Left kidney (tissue), 2 donors: ENCODE data around the gene TSN. TPM values are rescaled to one million over a fixed set of nuclear protein-coding genes. Genes with fewer than 3 reads are reported as not detected.
"Not testable (repeated sequence)": the region's sequence is repeated elsewhere in the genome, so short reads cannot be mapped to it uniquely, and the experiment has no call there.

Experiments used
- DNase-seq: peaks from one replicate; pipeline ENCODE4 v3.0.0-alpha.2; 2013
- polyA plus RNA-seq: library from polyadenylated mRNA; unstranded; fragments of 120-200 nt; gene quantifications from one replicate; pipeline ENCODE4 v1.2.1, GENCODE V29; 2013; ENCODE audit not compliant: insufficient read length

TSN gene
- polyA plus RNA-seq, 1 donor = 108 TPM

DNA sequence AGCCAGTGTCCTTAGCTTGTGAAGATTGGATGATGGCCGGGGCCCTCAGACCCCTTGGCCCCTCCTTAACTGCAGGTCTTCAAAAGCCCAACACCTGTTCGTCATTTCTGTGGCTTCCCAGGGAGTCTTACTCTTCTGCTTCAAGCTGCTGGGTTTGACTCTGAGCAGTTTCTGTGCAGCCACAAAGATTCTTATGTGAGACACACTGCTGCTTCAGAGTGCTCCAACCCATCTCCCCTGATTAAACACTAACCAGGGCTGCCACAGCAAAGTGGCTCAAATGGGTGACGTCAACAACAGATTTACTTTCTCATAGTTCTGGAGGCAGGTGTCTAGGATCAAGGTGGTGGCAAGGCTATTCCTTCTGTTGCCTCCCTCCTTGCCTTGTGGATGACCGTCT is 40.8 kb downstream of the TSN start:
- DNase-seq = no peak

DNA sequence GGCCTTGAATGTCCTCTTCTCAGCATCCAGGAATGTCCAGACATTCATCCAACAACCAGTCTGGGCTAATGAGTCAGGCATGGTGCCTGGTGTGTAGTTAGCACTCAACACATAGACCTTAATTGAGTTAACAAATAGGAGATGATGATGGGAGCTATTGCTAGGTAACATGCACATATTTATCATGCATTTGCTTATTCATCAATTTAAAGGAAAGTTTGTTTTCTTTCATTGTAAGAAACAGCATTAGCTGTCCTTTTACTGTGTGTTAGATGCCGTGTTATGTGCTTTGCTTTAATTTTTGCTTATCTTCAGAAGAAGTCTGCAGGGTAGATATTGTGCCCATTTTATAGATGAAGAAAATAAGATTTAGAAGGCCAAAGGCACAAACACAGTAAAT is 43.2 kb downstream of the TSN start:
- no peak for DNase-seq

DNA sequence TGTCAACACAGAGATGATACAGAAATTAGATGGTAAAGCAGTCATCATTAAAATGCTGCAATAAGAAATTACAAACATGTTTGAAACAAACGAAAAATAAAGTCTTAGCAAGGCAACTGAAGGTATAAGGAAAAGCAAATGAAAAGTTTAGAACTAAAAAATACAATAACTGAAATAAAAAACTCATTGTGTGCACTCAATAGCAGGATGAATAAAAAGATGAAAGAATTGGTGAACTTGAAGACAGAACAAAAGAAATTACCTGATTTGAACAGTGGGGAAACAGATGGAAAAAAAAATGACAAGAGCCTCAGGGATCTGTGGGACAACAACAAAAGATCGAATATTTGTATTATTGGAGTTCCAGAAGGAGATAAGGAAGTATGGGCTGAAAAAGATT is 46.5 kb downstream of the TSN start:
- DNase-seq = no peak

DNA sequence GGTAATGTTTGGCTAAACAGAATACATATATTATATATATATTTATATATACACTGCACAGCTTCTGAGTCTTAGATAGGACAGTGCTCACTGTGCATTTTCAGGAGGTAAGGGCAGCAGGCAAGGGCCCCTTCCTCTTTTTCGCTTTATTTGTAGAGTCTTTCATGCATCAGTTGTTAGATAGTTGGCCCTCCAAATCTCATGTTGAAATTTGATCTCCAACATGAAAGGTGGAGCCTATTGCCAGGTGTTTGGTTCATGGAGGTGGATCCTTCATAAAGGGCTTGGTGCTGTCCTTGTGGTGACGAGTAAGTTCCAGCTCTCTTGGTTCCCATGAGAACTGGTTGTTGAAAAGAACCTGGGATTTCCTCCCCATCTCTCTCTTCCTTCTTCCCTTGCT is 48.1 kb downstream of the TSN start:
- no peak for DNase-seq

DNA sequence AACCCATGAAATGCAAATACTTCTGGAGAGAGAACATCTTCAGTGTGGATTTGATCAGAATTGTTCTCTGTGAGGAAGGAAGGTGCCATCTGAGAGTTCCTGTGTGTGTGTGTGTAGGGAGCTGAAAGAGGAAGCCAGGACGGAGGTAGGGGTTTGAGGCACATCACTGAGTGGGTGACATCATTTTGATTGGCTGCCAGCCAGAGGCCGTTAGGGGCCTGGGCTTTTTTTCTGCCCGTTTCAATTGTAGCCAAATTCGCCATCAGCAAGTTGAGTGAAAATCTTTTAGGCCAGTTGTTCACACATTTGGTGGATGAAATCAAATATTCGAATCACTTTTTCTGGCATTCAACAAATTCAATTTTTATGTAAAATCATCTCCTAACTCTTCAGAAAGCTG is 48.9 kb downstream of the TSN start:
- DNase-seq = no peak

DNA sequence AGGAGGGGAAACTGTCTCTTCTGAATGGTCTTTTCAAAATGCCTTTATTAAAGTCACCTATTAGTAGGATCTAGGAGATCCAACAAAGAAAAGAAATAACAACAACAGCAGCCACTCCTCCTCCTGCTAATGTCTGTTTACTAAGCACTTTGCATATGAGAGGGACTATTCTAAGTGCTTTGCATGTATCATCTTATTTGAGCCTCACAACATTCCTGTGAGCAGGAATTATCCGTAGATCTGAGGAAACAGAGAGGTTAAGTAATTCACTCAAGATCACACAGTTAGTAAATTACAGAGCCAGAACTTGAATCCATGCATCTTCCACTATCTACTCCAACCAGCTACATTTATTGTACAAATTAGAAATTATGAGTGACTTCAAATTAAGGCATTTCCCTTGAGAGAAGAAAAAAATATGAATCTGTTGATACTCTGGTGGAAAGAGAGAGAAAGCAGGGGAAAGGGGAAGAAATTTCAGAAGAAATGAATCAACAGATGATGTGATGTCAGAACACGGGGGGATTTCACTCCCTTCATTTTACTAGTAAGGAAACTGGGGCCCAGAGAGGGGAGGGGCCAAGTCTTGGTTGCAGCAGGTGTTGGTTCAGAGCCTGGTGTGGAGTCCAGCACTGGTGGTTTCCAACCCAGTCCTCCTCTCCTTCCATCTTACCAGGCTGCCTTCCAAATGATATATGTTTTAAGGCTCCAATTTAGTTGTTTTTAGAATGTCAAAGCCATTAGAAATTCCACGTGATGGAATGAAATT is 49.7 kb downstream of the TSN start:
- no peak for DNase-seq

DNA sequence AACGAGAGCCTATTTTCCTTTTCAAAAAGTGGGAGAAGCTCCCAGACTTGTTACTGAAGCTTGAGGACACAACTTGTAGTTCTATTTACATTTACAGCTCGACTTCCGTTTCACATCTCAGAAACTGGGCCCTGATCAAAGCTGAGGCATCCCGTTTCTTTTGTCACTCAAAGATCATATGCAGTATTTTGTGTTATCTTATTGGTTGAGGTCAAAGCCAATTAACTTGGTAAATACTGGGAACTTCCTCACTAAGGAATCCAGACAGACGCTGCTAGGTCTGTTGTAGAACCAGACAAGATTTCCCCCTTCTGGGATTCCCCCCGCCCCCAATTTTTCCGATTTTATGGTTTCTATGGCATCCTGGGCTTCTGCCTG is 50.3 kb downstream of the TSN start:
- DNase-seq = no peak

DNA sequence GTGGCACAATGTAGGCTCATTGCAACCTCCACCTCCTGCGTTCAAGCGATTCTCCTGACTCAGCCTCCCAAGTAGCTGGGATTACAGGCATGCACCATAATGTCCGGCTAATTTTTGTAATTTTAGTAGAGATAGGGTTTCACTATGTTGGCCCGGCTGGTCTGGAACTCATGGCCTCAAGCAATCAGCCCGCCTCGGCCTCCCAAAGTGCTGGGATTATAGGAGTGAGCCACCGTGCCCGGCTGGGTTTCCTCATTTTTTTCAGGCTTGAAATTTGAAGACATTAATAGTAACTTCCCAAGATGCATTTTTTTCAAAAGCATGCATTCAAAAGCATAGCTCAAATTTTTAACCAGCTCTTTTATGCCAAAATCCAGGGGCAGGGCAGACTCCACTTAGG is 52.3 kb downstream of the TSN start:
- DNase-seq = not testable (repeated sequence)

DNA sequence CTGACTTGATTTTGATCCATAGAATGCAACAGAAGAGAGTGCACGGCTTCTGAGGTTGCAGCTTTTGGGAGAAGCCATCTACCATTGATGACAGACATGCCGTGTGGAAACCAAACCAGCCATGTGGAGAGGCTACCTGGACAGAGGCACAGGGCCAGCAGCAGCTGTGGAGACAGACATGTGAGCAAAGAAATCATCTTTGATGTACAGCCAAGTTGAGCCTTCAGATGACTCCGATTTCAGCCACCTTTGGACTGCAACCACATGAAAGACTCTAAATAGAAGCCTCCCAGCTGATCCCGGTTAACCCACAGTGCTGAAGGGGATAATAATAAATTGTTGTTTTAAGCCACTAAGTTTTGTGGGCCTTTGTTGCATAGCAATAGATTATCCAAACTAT is 54.2 kb downstream of the TSN start:
- DNase-seq = no peak

DNA sequence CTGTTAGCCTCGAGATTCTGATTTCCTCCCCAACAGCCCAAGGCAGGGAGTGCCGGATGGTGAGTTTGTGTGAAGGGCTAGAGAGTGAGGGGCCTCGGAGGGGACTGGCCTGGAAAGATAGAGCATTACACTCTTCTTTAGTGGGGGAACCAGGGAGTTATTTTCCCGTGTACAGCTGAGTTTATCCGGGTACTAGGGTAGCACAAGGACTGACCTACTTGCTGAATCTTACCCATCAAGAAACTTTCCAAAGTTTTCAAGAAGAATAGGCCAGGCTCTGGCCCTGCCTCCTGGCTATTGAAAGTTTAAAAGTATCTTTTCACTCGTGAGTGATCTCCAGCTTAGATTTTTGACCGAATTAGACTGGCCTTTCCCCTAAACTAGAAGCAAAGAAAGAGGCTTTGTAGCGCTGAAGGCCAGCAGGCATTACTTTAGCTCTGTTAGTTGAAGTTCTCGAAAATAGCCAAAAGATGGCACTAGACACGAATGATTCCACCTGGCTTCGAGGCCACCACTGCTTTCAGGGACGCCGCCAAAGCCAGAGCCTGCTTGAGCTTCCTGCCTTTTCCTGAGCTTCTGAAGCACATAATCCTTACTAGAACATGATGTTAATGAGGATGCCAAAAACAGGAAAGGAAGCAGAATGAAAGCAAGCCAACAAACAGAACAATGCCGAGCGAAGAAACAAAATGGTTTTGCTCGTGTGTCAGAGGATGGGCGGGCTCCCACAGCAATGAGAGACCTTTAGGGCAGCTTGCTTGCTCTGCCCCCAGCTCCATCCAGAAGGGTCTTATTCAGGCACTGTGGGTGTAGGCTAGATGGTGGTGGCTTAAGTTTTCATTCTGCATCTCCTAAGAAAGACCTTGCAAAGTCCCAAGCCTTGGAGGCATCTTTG is 55.8 kb downstream of the TSN start:
- DNase-seq = peak; percentile 79

DNA sequence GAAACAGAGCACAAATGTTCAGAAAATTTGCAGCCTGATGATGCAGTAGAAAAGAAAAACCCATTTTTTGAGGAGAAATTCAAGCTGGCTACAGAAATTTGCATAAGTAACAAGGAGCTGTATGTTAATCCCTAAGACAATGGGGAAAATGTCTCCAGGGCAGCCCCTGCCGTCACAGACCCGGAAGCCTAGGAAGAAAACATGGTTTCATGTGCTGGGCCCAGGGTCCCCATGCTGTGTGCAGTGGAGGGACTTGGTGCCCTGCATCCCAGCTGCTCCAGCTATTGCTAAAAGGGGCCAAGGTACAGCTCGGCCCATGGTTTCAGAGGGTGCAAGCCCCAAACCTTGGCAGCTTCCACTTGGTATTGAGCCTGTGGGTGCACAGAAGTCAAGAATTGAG is 57.6 kb downstream of the TSN start:
- not testable (repeated sequence) for DNase-seq

DNA sequence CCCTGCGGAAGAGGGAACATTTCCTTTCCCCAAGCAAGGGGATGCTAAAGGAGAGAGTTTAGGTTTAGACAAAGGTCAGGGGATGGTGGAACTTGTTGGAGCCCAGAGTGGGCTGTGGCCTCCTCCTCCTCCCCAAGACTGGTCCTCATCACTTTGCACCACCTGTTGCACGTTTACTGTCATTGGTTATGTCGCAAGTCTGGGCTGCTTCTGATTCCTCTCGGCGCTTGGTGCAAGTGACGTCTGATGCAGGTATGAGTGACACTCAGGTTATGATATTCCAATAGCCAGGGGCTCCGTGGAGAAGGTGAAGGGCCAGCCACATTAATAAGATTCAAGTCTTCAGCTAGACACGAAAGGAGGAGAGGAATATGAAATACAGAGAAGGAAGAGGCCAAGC is 59.8 kb downstream of the TSN start:
- no peak for DNase-seq

DNA sequence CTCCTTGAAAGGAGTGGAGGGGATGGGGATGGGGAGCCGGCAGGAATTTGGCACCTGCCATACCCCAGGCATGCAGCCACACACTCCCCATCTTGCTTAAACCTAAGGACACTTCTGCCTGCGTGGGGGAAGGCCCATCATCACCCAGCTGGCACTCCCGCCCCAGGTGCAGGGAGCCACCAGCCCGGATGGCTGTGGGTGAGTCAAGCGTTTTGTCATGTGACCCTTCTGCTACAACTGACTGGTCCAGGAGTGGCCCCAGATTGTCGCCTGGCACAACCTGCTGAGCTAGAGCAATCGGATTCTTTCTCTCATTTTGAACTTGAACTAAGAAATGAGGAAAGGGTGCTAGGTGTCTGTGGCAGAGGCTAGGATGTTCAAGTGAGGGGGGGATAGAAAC is 61.3 kb downstream of the TSN start:
- no peak for DNase-seq

DNA sequence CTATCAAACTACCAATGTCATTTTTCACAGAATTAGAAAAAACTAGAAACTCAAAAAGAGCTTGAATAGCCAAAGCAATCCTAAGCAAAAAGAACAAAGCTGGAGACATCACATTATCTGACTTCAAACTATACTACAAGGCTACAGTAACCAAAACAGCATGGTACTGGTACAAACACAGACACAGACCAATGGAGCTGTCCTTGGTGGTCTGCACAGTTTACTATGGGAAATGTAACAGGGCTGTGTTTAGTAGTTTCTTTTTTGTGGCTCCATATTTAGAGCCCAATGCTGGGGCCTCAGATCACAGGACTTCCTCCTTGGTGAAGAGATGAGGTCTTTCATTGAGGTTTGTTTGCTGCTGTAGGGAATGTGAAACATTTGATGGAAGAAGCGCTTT is 61.9 kb downstream of the TSN start:
- not testable (repeated sequence) for DNase-seq

Other genes starting within 250 kb of the TSN start
- gene RNU4ATAC, start 224.8 kb upstream of the TSN start, polyA plus RNA-seq = 1.4 TPM
- gene CLASP1, start 106.2 kb upstream of the TSN start, polyA plus RNA-seq = 54.6 TPM
- gene NIFK, start 18.8 kb upstream of the TSN start, polyA plus RNA-seq = 67.5 TPM